ENCODE results near the gene NKD1.

GRCh38 chr16:50615891-50616290 is 67.7 kb downstream of the NKD1 start:
- TF ChIP-seq CTCF (IDR thresholded peaks at IDR 0.05) = no peak
- TF ChIP-seq EP300 (IDR thresholded peaks at IDR 0.05) = no peak
